Esophagus muscularis mucosa (tissue), 4 donors: ENCODE measurements around the gene CEND1. TPM values are rescaled to one million over a fixed set of nuclear protein-coding genes. Genes with fewer than 3 reads are reported as not detected.

ENCODE experiments used
- DNase-seq: peaks from one replicate; pipeline ENCODE4 v3.0.0-alpha.2; 2017; ENCODE audit errors: extremely low spot score
- H3K27ac ChIP-seq, 4 donors: fragments of 200-600 bp; sonication (generic); replicated peaks in 1 of 4; 1 replicate in 3 of 4; 2 replicates in 1 of 4; pipeline ENCODE4 v1.5.1; 2016 to 2019; ENCODE audit warnings: mild to moderate bottlenecking in 1 of 4
- H3K27me3 ChIP-seq, 4 donors: fragments of 200-600 bp; sonication (generic); one replicate each; pipeline versions ENCODE4 v1.5.1 to v1.6.0; 2016 to 2019
- H3K36me3 ChIP-seq, 4 donors: fragments of 200-600 bp; sonication (generic); one replicate each; pipeline ENCODE4 v1.5.1; 2016 to 2019
- H3K4me1 ChIP-seq, 4 donors: fragments of 200-600 bp; sonication (generic); one replicate each; pipeline ENCODE4 v1.5.1; 2016 to 2019
- H3K4me3 ChIP-seq, 4 donors: fragments of 200-600 bp; sonication (generic); 1 replicate in 2 of 4; 2 replicates in 2 of 4; pipeline ENCODE4 v1.5.1; 2016 to 2019; ENCODE audit warnings: mild to moderate bottlenecking in 4 of 4, moderate library complexity in 1 of 4
- H3K9me3 ChIP-seq, 4 donors: fragments of 200-600 bp; sonication (generic); 1 replicate in 3 of 4; 2 replicates in 1 of 4; pipeline ENCODE4 v1.5.1; 2016 to 2019
- CTCF ChIP-seq, 3 experiments: fragments of 200-600 bp in 2 of 3; fragments of 450-650 bp in 1 of 3; sonication (generic) in 2 of 3; IDR thresholded peaks; one replicate each; pipeline ENCODE4 v1.5.1; 2017 to 2019; ENCODE audit warnings: antibody characterized with exemption in 3 of 3, mild to moderate bottlenecking in 2 of 3, moderate library complexity in 1 of 3
- EP300 ChIP-seq: sonication (generic); formaldehyde crosslinking; IDR thresholded peaks from one replicate; pipeline ENCODE4 v1.6.1; 2017; ENCODE audit warnings: antibody characterized with exemption
- POLR2A ChIP-seq: fragments of 450-650 bp; IDR thresholded peaks from one replicate; pipeline ENCODE4 v1.6.1; 2017; ENCODE audit warnings: antibody characterized with exemption, moderate library complexity, mild to moderate bottlenecking, low read depth
- POLR2AphosphoS5 ChIP-seq, 2 donors: sonication (generic); formaldehyde crosslinking; IDR thresholded peaks; one replicate each; pipeline ENCODE4 v1.6.1; 2017; ENCODE audit warnings: antibody characterized with exemption in 2 of 2
- WGBS: methylation state at CpG from one replicate; pipeline ENCODE4 v1.1.5; 2018; 5-methylcytosine and 5-hydroxymethylcytosine counted together
- intact Hi-C: fragments of 100-400 bp; cut with DNase I; formaldehyde crosslinking; loops from one replicate; pipeline ENCODE4 v1.15.1; 2023
- total RNA-seq, 4 donors: library from RNA; depleted of rRNA; stranded (reverse); fragments of >200 nt; gene quantifications; one replicate each; pipeline versions ENCODE4 v1.1.0 to v1.2.1, GENCODE V29; 2016

CEND1 gene
- total RNA-seq, 4 donors from 2014 or later: 0.42 to 3.3 (median 2.6) TPM

GRCh38 chr11:796565-797295 lies 6.8 kb upstream of the CEND1 start:
- WGBS: 19% methylated on average over 9 of the region's 18 CpGs
- peaks cover 0 to 2% (median 0%) of the 10 kb centered on the region in 4 donors for H3K27me3 ChIP-seq
- no peak for DNase-seq
- intact Hi-C loops: no loop called here
- H3K27ac ChIP-seq: peak overlapping the region; percentile 84 to 93 (median 90)
- H3K4me3 ChIP-seq: peak overlapping the region; percentile 59 to 93 (median 84)
- peaks cover 32 to 49% (median 37%) of the 10 kb centered on the region in 4 donors for H3K4me1 ChIP-seq
- TF ChIP-seq POLR2A (no peak), EP300 (no peak), CTCF (IDR thresholded peaks at IDR 0.05) (no peak), POLR2AphosphoS5 (IDR thresholded peaks at IDR 0.05) (no peak)
- peaks cover 6 to 50% (median 45%) of the 10 kb centered on the region in 4 donors for H3K36me3 ChIP-seq
- no peaks in the 10 kb centered on the region for H3K9me3 ChIP-seq

- DNase-seq: peak; percentile 95
- Histone ChIP-seq H3K36me3 (peaks cover 6 to 49% (median 43%) of the 10 kb centered on the region in 4 donors), H3K27ac (peak overlapping the region; percentile 84 to 93 (median 90)), H3K9me3 (no peaks in the 10 kb centered on the region), H3K4me3 (peak overlapping the region; percentile 59 to 93 (median 84)), H3K4me1 (peaks cover 32 to 49% (median 37%) of the 10 kb centered on the region in 4 donors), H3K27me3 (peaks cover 0 to 8% (median 0%) of the 10 kb centered on the region in 4 donors)
- TF ChIP-seq POLR2A (no peak), POLR2AphosphoS5 (IDR thresholded peaks at IDR 0.05) (peak; percentile 30 to 73), CTCF (IDR thresholded peaks at IDR 0.05) (no peak), EP300 (no peak)
- intact Hi-C loops: no loop called here
- WGBS: 19% methylated on average over 4 of the region's 26 CpGs
Measured at GRCh38 chr11:795634-796564, 6.0 kb upstream of the CEND1 start.

GRCh38 chr11:794766-795633 lies 5.1 kb upstream of the CEND1 start:
- peak overlapping the region; percentile 84 to 93 (median 90) for H3K27ac ChIP-seq
- intact Hi-C loops: no loop called here
- peaks cover 0 to 17% (median 4%) of the 10 kb centered on the region in 4 donors for H3K27me3 ChIP-seq
- no peak for DNase-seq
- H3K4me1 ChIP-seq: peaks cover 32 to 52% (median 40%) of the 10 kb centered on the region in 4 donors
- no peaks in the 10 kb centered on the region for H3K9me3 ChIP-seq
- TF ChIP-seq POLR2A: no peak
- no peak for TF ChIP-seq CTCF (IDR thresholded peaks at IDR 0.05)
- H3K4me3 ChIP-seq: peak overlapping the region; percentile 59 to 93 (median 84)
- H3K36me3 ChIP-seq: peaks cover 6 to 40% (median 34%) of the 10 kb centered on the region in 4 donors
- 53% methylated on average over 18 of the region's 38 CpGs for WGBS

- no peak overlapping the region for H3K27ac ChIP-seq
- peaks cover 32 to 60% (median 48%) of the 10 kb centered on the region in 4 donors for H3K4me1 ChIP-seq
- peaks cover 2 to 32% (median 27%) of the 10 kb centered on the region in 4 donors for H3K36me3 ChIP-seq
- WGBS: 81% methylated on average over 20 of the region's 31 CpGs
- intact Hi-C loops: no loop called here
- DNase-seq: no peak
- no peak for TF ChIP-seq CTCF (IDR thresholded peaks at IDR 0.05)
- no peak for TF ChIP-seq POLR2AphosphoS5 (IDR thresholded peaks at IDR 0.05)
- TF ChIP-seq EP300: no peak
- TF ChIP-seq POLR2A: no peak
- no peak overlapping the region for H3K4me3 ChIP-seq
- peaks cover 0 to 25% (median 8%) of the 10 kb centered on the region in 4 donors for H3K27me3 ChIP-seq
- H3K9me3 ChIP-seq: no peaks in the 10 kb centered on the region
Measured at GRCh38 chr11:794013-794765, 4.3 kb upstream of the CEND1 start.
